Endothelial cell of umbilical vein (primary cell): ENCODE data around the gene UBFD1. TPM values are rescaled to one million over a fixed set of nuclear protein-coding genes. Genes with fewer than 3 reads are reported as not detected.

Source experiments
- BruUV-seq: library from RNA; stranded (reverse); fragments of 400-500 nt; replicated peaks from 2 replicates; lab custom pipeline; 2021; lab: Mats Ljungman, UMichigan
- CTCF ChIA-PET: fragments of 300-600, 350-600 bp; sonication (Branson Sonifier 250); formaldehyde crosslinking; loops from one replicate; lab custom pipeline; 2021; ENCODE audit warnings: antibody characterized with exemption, inconsistent platforms; lab: Charles Lee
- POLR2A ChIA-PET: fragments of 300-600, 350-600 bp; sonication (Branson Sonifier 250); formaldehyde crosslinking; loops from one replicate; lab custom pipeline; 2021; ENCODE audit warnings: antibody characterized with exemption, inconsistent platforms; lab: Charles Lee
- DNase-seq: peaks from one replicate; pipeline ENCODE4 v3.0.0-alpha.2; 2011; ENCODE audit warnings: low read depth, low spot score
- FAIRE-seq: peaks from 2 replicates; lab custom pipeline; 2011; peaks lifted over from hg19 to GRCh38; lab: Jason Lieb, UNC
- H2AFZ ChIP-seq: 2 replicates; pipeline ENCODE4 v1.6.0; 2012; ENCODE audit warnings: low read depth, low read length, control low read depth, inconsistent platforms
- H3K27ac ChIP-seq: 2 replicates; pipeline ENCODE4 v1.5.1; 2011; ENCODE audit warnings: low read depth, mild to moderate bottlenecking, control low read depth, low read length, moderate library complexity; ENCODE audit not compliant: insufficient read depth
- H3K27me3 ChIP-seq, 2 experiments: 2 replicates each; pipeline versions ENCODE4 v1.6.0 to v1.6.1; 2011; ENCODE audit warnings: low read length in 2 of 2, mixed read lengths in 1 of 2; ENCODE audit not compliant: control insufficient read depth in 2 of 2, insufficient read depth in 2 of 2
- H3K36me3 ChIP-seq, 2 experiments: 2 replicates in 1 of 2; 3 replicates in 1 of 2; pipeline ENCODE4 v1.5.1; 2011; ENCODE audit warnings: low read length in 2 of 2, mild to moderate bottlenecking in 1 of 2, moderate library complexity in 1 of 2; ENCODE audit not compliant: control insufficient read depth in 2 of 2, insufficient read depth in 2 of 2; ENCODE audit errors: extremely low read depth in 1 of 2
- H3K4me1 ChIP-seq: 3 replicates; pipeline ENCODE4 v1.5.1; 2011; ENCODE audit warnings: mild to moderate bottlenecking, low read length; ENCODE audit not compliant: control insufficient read depth, insufficient read depth; ENCODE audit errors: extremely low read depth
- H3K4me2 ChIP-seq: 2 replicates; pipeline ENCODE4 v1.6.1; 2011; ENCODE audit warnings: low read length, control low read depth, mixed read lengths; ENCODE audit not compliant: insufficient read depth
- H3K4me3 ChIP-seq, 3 experiments: fragments of 200-600 bp in 1 of 3; sonication (generic), shearing (Covaris generic) in 1 of 3; replicated peaks in 1 of 3; 2 replicates each; pipeline ENCODE4 v1.5.1; 2011 to 2016; ENCODE audit warnings: control low read depth in 3 of 3, low read length in 3 of 3, mild to moderate bottlenecking in 2 of 3, inconsistent platforms in 1 of 3, low read depth in 1 of 3, moderate library complexity in 1 of 3; ENCODE audit not compliant: insufficient read depth in 1 of 3
- H3K79me2 ChIP-seq: 2 replicates; pipeline ENCODE4 v1.6.0; 2012; ENCODE audit warnings: low read length, inconsistent platforms; ENCODE audit not compliant: control insufficient read depth, insufficient read depth
- H3K9ac ChIP-seq: replicated peaks from 2 replicates; pipeline ENCODE3; 2011; ENCODE audit warnings: low read length, control low read depth; ENCODE audit not compliant: insufficient read depth; ENCODE audit errors: extremely low read depth
- H3K9me1 ChIP-seq: replicated peaks from 3 replicates; pipeline ENCODE4 v1.6.0; 2011; ENCODE audit warnings: mild to moderate bottlenecking, low read length; ENCODE audit not compliant: control insufficient read depth, insufficient read depth; ENCODE audit errors: extremely low read depth
- H3K9me3 ChIP-seq: replicated peaks from 2 replicates; pipeline ENCODE4 v1.5.1; 2012; ENCODE audit warnings: low read length, inconsistent platforms; ENCODE audit not compliant: control insufficient read depth, insufficient read depth
- H4K20me1 ChIP-seq: replicated peaks from 2 replicates; pipeline ENCODE3; 2011; ENCODE audit warnings: mild to moderate bottlenecking, low read length; ENCODE audit not compliant: control insufficient read depth, insufficient read depth; ENCODE audit errors: extremely low read depth
- EZH2 ChIP-seq: IDR thresholded peaks from 2 replicates; pipeline ENCODE4 v1.6.1; 2012; ENCODE audit warnings: borderline replicate concordance, low read depth, mild to moderate bottlenecking, moderate library complexity, low read length, inconsistent platforms; ENCODE audit not compliant: severe bottlenecking
- FOS ChIP-seq: IDR thresholded peaks from 2 replicates; pipeline ENCODE4 v1.6.1; 2011; ENCODE audit warnings: mild to moderate bottlenecking, low read length, moderate library complexity, borderline replicate concordance; ENCODE audit not compliant: insufficient read depth
- GATA2 ChIP-seq: IDR thresholded peaks from 2 replicates; pipeline ENCODE4 v1.7.0; 2011; ENCODE audit warnings: low read depth, mild to moderate bottlenecking, moderate library complexity, mixed read lengths, low read length; ENCODE audit not compliant: insufficient read length, insufficient read depth
- JUN ChIP-seq: IDR thresholded peaks from 2 replicates; pipeline ENCODE4 v1.6.1; 2011; ENCODE audit warnings: borderline replicate concordance, low read depth; ENCODE audit not compliant: insufficient read length, insufficient read depth
- MYC ChIP-seq: IDR thresholded peaks from one replicate; pipeline ENCODE4 v1.6.1; 2011; ENCODE audit warnings: mild to moderate bottlenecking, low read depth, low read length
- POLR2A ChIP-seq: IDR thresholded peaks from 2 replicates; pipeline ENCODE4 v1.6.1; 2012; ENCODE audit warnings: low read depth, mild to moderate bottlenecking, control low read depth, low read length
- POLR2AphosphoS5 ChIP-seq: IDR thresholded peaks from 2 replicates; pipeline ENCODE4 v1.6.1; 2012; ENCODE audit warnings: low read depth, mild to moderate bottlenecking, control low read depth, low read length, moderate library complexity; ENCODE audit not compliant: insufficient read depth
- dilution Hi-C: fragments of 300-500 bp; cut with MboI; formaldehyde crosslinking; loops from one replicate; pipeline ENCODE4 v1.15.0; 2019; ENCODE audit warnings: low sequenced_read_pairs; ENCODE audit not compliant: extremely low pct_ligation_motif_present
- intact Hi-C: fragments of 100-400 bp; cut with micrococcal nuclease; formaldehyde crosslinking; loops from one replicate; pipeline ENCODE4 v1.10.0; 2022
- polyA plus RNA-seq, 4 experiments: library from polyadenylated mRNA; depleted of rRNA in 3 of 4; stranded (reverse) in 3 of 4; unstranded in 1 of 4; fragments of >200 nt; gene quantifications; 2 replicates each; pipeline versions ENCODE4 v1.2.1 to v1.2.3, GENCODE V29; 2011 to 2012; ENCODE audit warnings: missing spikeins in 1 of 4
- total RNA-seq: library from RNA; stranded (reverse); gene quantifications from 2 replicates; pipeline ENCODE4 v1.2.3, GENCODE V29; 2021
- TF ChIP-seq, protein P1 (sequence below): IDR thresholded peaks from 2 replicates; pipeline ENCODE4 v1.6.1; 2011; ENCODE audit not compliant: insufficient read depth, insufficient read length
- TF ChIP-seq, protein P2 (sequence below), 2 donors: IDR thresholded peaks; 1 replicate in 1 of 2; 2 replicates in 1 of 2; pipeline ENCODE4 v1.5.1; 2011; ENCODE audit warnings: low read length in 2 of 2, mild to moderate bottlenecking in 2 of 2, moderate library complexity in 2 of 2, control low read depth in 1 of 2, inconsistent platforms in 1 of 2, low read depth in 1 of 2; ENCODE audit not compliant: insufficient read depth in 1 of 2; ENCODE audit errors: extremely low read depth in 1 of 2

The UBFD1 gene
- total and polyA plus RNA-seq, 2 donors (not counting 3 experiments of a cell fraction or from before 2014, with no cell fraction given), result 50.0 to 69.9 TPM

DNA sequence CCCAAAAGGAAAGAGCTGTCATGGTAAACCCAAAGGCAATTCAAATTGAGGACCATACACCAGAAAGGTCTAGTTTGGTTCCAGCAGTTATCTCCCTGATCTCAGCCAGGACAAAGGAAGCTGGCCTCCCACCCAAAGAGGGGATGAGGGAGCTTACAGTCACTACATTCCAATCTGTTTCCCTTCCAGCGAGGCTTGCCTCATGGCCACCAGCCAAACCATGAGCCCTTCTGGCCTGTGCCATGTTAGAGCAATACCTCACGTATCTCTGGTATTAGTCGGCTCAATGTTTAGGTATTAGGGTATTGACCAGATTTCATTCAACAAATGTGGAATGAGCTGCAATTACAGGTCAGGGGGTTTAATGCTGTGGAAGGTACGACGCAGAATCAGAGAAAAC is 30.2 kb downstream of the UBFD1 start:
- Histone ChIP-seq H3K9me3 (no peaks in the 10 kb centered on the region), H3K9ac (no peak overlapping the region), H3K36me3 (peaks cover 20 to 30% of the 10 kb centered on the region in 2 experiments), H3K27me3 (no peaks in the 10 kb centered on the region), H3K4me2 (no peak overlapping the region), H3K4me3 (no peak overlapping the region), H3K9me1 (no peaks in the 10 kb centered on the region), H3K79me2 (peaks cover 51% of the 10 kb centered on the region), H4K20me1 (peaks cover 2% of the 10 kb centered on the region), H3K4me1 (no peaks in the 10 kb centered on the region), H3K27ac (no peak overlapping the region), H2AFZ (no peak overlapping the region)
- BruUV-seq, result no TSS peak
- intact Hi-C loops (no loop called here), dilution Hi-C loops (no loop called here)
- TF ChIP-seq, protein P1, sequence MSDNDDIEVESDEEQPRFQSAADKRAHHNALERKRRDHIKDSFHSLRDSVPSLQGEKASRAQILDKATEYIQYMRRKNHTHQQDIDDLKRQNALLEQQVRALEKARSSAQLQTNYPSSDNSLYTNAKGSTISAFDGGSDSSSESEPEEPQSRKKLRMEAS, result no peak
- TF ChIP-seq, protein P2, sequence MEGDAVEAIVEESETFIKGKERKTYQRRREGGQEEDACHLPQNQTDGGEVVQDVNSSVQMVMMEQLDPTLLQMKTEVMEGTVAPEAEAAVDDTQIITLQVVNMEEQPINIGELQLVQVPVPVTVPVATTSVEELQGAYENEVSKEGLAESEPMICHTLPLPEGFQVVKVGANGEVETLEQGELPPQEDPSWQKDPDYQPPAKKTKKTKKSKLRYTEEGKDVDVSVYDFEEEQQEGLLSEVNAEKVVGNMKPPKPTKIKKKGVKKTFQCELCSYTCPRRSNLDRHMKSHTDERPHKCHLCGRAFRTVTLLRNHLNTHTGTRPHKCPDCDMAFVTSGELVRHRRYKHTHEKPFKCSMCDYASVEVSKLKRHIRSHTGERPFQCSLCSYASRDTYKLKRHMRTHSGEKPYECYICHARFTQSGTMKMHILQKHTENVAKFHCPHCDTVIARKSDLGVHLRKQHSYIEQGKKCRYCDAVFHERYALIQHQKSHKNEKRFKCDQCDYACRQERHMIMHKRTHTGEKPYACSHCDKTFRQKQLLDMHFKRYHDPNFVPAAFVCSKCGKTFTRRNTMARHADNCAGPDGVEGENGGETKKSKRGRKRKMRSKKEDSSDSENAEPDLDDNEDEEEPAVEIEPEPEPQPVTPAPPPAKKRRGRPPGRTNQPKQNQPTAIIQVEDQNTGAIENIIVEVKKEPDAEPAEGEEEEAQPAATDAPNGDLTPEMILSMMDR (IDR thresholded peaks at IDR 0.05; ENCODE audit: extremely low read depth in 1 of 2, insufficient read depth in 1 of 2, low read depth in 1 of 2, low read length in 2 of 2), result no peak
- TF ChIP-seq MYC (no peak), JUN (no peak), POLR2A (no peak), POLR2AphosphoS5 (no peak)
- FAIRE-seq (no peak), DNase-seq (no peak)
- ChIA-PET POLR2A (no interaction called here), CTCF (interaction anchor here (0.9 to 1.2 kb wide), 2 partner anchors 10 to 30 kb away, joined by 3 read pairs; partner anchors contain the start of genes EARS2 and UBFD1)

DNA sequence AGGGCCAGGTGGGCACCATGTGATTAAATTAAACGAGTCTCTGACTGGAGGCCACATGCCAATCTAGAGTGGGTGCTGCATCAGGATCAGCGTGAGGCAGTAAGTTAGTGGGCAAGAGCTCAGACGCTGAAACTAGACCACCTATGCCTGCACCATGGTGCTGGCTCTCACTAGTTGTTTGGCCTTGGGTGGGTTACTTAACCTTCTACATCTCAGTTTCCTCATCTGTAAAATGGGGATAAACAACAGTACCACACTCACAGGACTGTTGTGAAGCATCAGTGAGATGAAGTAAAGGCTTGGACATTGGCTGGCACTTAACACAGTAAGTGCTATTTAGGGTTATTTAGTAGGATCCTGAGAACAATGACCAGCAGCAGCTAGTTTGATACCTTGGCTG is 32.7 kb downstream of the UBFD1 start:
- H3K9me1 ChIP-seq, result no peaks in the 10 kb centered on the region
- no peak overlapping the region for H3K4me2 ChIP-seq
- H4K20me1 ChIP-seq, result peaks cover 2% of the 10 kb centered on the region
- DNase-seq (no peak), FAIRE-seq (no peak)
- H3K36me3 ChIP-seq, result peaks cover 12 to 23% of the 10 kb centered on the region in 2 experiments
- CTCF ChIA-PET, result no interaction called here
- peaks cover 72% of the 10 kb centered on the region for H3K79me2 ChIP-seq
- no peaks in the 10 kb centered on the region for H3K27me3 ChIP-seq
- H3K4me1 ChIP-seq, result peaks cover 6% of the 10 kb centered on the region
- TF ChIP-seq JUN, result no peak
- TF ChIP-seq, protein P2 (IDR thresholded peaks at IDR 0.05; ENCODE audit: extremely low read depth in 1 of 2, insufficient read depth in 1 of 2, low read depth in 1 of 2, low read length in 2 of 2), result no peak
- TF ChIP-seq EZH2, result no peak
- no peak for TF ChIP-seq POLR2A
- TF ChIP-seq FOS, result no peak
- TF ChIP-seq, protein P1, result no peak
- TF ChIP-seq POLR2AphosphoS5, result no peak
- no peak for TF ChIP-seq MYC
- no peak for TF ChIP-seq GATA2
- dilution Hi-C loops (no loop called here), intact Hi-C loops (no loop called here)
- POLR2A ChIA-PET, result no interaction called here
- H3K27ac ChIP-seq, result no peak overlapping the region
- no peak overlapping the region for H3K4me3 ChIP-seq
- no peak overlapping the region for H3K9ac ChIP-seq
- BruUV-seq, result no TSS peak
- no peaks in the 10 kb centered on the region for H3K9me3 ChIP-seq
- no peak overlapping the region for H2AFZ ChIP-seq
